Measurements from ENCODE around the gene DUXB. TPM values are rescaled to one million over a fixed set of nuclear protein-coding genes. Genes with fewer than 3 reads are reported as not detected.

The DUXB gene
- total RNA-seq, 1 donor from 2014 or later = not detected

DNA sequence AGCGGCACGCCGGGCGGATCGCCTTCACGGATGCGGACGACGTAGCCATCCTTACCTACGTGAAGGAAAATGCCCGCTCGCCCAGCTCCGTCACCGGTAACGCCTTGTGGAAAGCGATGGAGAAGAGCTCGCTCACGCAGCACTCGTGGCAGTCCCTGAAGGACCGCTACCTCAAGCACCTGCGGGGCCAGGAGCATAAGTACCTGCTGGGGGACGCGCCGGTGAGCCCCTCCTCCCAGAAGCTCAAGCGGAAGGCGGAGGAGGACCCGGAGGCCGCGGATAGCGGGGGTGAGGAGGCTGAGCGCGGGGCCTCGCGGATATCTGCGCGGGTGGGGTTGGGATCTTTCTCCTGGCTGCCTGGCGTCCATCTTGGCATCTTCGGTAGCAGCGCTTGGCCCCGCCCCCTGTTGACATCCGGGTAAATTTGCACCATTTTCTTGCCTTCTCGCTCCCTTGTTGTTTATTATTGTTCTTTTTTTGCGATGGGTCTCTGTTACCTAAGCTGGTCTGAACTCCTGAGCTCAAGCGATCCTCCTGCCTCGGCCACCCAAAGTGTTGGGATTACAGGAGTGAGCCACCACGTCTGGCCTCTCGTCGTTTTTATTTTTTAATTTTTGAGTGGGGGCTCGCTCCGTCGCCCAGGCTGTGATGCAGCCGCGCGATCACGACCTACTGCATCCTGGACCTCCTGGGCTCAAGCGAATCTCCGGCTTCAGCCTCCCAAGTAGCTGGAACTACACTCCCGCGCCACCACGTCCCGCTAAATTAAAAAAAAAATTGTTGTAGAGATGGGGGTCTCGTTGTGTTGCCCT lies 52.8 kb downstream of the DUXB start:
- DNase-seq (ENCODE audit: low spot score) = peak; percentile 83
- Mint-ChIP-seq H3K36me3 (ENCODE audit: low read depth) (peaks cover 64% of the 10 kb centered on the region), H3K9me3 (no peaks in the 10 kb centered on the region), H3K4me3 (ENCODE audit: low read depth) (peak overlapping the region; percentile 91), H3K27ac (peak overlapping the region; percentile 94), H3K4me1 (ENCODE audit: low read depth) (peaks cover 52% of the 10 kb centered on the region), H3K27me3 (ENCODE audit: low read depth) (no peaks in the 10 kb centered on the region)
- intact Hi-C loops (cut with micrococcal nuclease) = loop anchor here (2.0 to 5.0 kb wide), 5 partner anchors 116 to 1544 kb away; partner anchors contain the start of genes MON1B, PSMD7 and RFWD3

- H3K9me3 Mint-ChIP-seq = no peaks in the 10 kb centered on the region
- peaks cover 48% of the 10 kb centered on the region for H3K4me1 Mint-ChIP-seq (ENCODE audit: low read depth)
- intact Hi-C loops (cut with micrococcal nuclease) = loop anchor here (1.0 to 5.0 kb wide), 10 partner anchors 24 to 1545 kb away; partner anchors contain the start of genes ADAT1, CFDP1, GABARAPL2 and MON1B
- peak; percentile 94 for DNase-seq (ENCODE audit: low spot score)
- H3K4me3 Mint-ChIP-seq (ENCODE audit: low read depth) = peak within 1 kb of the TSS; percentile 96
- peak within 1 kb of the TSS; percentile 96 for H3K27ac Mint-ChIP-seq
- H3K27me3 Mint-ChIP-seq (ENCODE audit: low read depth) = no peaks in the 10 kb centered on the region
- H3K36me3 Mint-ChIP-seq (ENCODE audit: low read depth) = peaks cover 65% of the 10 kb centered on the region
These were observed 53.6 kb downstream of the DUXB start, which contains the start of the genes KARS1 and TERF2IP for GRCh38 chr16:75647492-75648264. Gene KARS1 (minus strand): TSS chr16:75647665. CDS start chr16:75647639, 26 bp downstream. Gene TERF2IP (plus strand): TSS chr16:75647773. CDS start chr16:75647883, 110 bp downstream.

- H3K27ac Mint-ChIP-seq = peak overlapping the region; percentile 96
- H3K36me3 Mint-ChIP-seq (ENCODE audit: low read depth) = peaks cover 67% of the 10 kb centered on the region
- intact Hi-C loops (cut with micrococcal nuclease) = loop anchor here (1.0 to 5.0 kb wide), 9 partner anchors 24 to 1545 kb away; partner anchors contain the start of genes ADAT1, CFDP1, GABARAPL2 and MON1B
- H3K9me3 Mint-ChIP-seq = no peaks in the 10 kb centered on the region
- H3K27me3 Mint-ChIP-seq (ENCODE audit: low read depth) = no peaks in the 10 kb centered on the region
- peaks cover 44% of the 10 kb centered on the region for H3K4me1 Mint-ChIP-seq (ENCODE audit: low read depth)
- DNase-seq (ENCODE audit: low spot score) = no peak
- H3K4me3 Mint-ChIP-seq (ENCODE audit: low read depth) = peak overlapping the region; percentile 96
These were observed 54.2 kb downstream of the DUXB start for GRCh38 chr16:75647112-75647491.

DNA sequence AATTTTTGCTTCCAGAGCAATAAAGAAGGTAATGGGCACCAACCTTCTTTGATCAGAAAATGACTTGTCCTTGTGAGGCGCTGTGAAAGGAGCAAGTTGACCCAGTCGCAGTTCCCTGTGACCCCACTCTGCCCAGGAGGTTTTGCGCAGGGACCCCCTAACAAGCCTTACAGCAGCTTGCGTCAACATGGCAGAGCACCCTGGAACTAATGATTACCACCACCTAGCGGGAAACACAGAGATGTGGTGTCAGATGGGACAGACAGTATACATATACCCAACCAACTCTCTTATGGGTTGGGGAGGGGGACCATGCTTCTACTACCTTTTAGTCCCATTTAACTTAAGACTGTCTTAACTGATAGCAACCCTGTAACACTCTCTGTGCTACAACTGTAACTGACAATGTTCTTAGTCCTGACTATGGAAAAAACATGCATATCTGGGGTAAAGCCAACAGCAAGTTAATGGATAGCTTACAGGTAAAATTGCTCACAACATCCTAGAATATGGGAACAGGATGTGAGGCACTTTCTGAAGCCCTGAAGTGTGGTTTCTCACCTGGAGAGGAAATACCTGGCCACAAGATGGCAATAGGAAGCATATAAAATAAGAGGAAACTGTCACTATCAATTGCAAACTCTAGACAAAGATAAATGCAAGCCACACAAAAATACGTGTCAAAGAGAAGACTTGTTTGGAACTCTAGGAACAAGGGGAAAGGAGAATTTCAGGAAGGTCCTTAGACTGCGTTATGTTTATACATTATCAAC lies 56.8 kb downstream of the DUXB start:
- Mint-ChIP-seq H3K27me3 (ENCODE audit: low read depth) (no peaks in the 10 kb centered on the region), H3K4me1 (ENCODE audit: low read depth) (peaks cover 31% of the 10 kb centered on the region), H3K27ac (peak overlapping the region; percentile 69), H3K36me3 (ENCODE audit: low read depth) (peaks cover 73% of the 10 kb centered on the region), H3K4me3 (ENCODE audit: low read depth) (peak overlapping the region; percentile 62), H3K9me3 (no peaks in the 10 kb centered on the region)
- no peak for DNase-seq (ENCODE audit: low spot score)
- intact Hi-C loops (cut with micrococcal nuclease) = loop anchor here (5.0 kb wide), 4 partner anchors 977 to 1548 kb away; partner anchors contain the start of genes MON1B, PSMD7 and RFWD3

Other genes with a start within 250 kb of the DUXB start
- 35.6 and 39.9 TPM in 2 replicates for gene TMEM170A, start 236.8 kb downstream of the DUXB start, total RNA-seq
- not detected in 2 replicates for gene CHST6, start 206.0 kb downstream of the DUXB start, total RNA-seq
- not detected in 2 replicates for gene CHST5, start 165.4 kb downstream of the DUXB start, total RNA-seq
- 2.7 and 3.4 TPM in 2 replicates for gene TMEM231, start 145.2 kb downstream of the DUXB start, total RNA-seq
- 69.2 and 69.4 TPM in 2 replicates for gene GABARAPL2, start 135.1 kb downstream of the DUXB start, total RNA-seq
- gene ADAT1, start 78.2 kb downstream of the DUXB start, total RNA-seq = 45.3 and 54.0 TPM in 2 replicates
- gene KARS1, start 53.8 kb downstream of the DUXB start, total RNA-seq = 256 and 269 TPM in 2 replicates
- gene TERF2IP, start 53.7 kb downstream of the DUXB start, total RNA-seq = 73.6 and 77.6 TPM in 2 replicates
- gene CPHXL2, start 24.5 kb downstream of the DUXB start, total RNA-seq = not detected in 2 replicates
- not detected in 2 replicates for gene CPHXL, start 25.0 kb upstream of the DUXB start, total RNA-seq

Data from activated T-helper 2 cell treated with anti-CD3 and anti-CD28 coated beads, Interferon-gamma antibody, Interleukin-2, Interleukin-4, amounts not matched to agents 10 μg/mL and 5 μg/mL and 100 μg/mL, durations not matched to agents 14 hours and 24 hours and 36 hours (primary cell).